Transverse colon (tissue), 4 donors: ENCODE results near the gene MET.

ENCODE experiments used
- CTCF ChIP-seq, 5 experiments: fragments of 200-600 bp in 3 of 5; fragments of 450-650 bp in 2 of 5; sonication (generic) in 3 of 5; IDR thresholded peaks; 1 replicate in 2 of 5; 2 replicates in 3 of 5; pipeline ENCODE4 v1.5.1; 2016 to 2017; ENCODE audit warnings: antibody characterized with exemption in 5 of 5, inconsistent platforms in 3 of 5, mild to moderate bottlenecking in 2 of 5, moderate library complexity in 1 of 5
- EP300 ChIP-seq: sonication (generic); formaldehyde crosslinking; IDR thresholded peaks from one replicate; pipeline ENCODE4 v1.6.1; 2017; ENCODE audit warnings: antibody characterized with exemption, low read depth
- POLR2AphosphoS5 ChIP-seq, 3 donors: sonication (generic); formaldehyde crosslinking; IDR thresholded peaks; one replicate each; pipeline ENCODE4 v1.6.1; 2016; ENCODE audit warnings: antibody characterized with exemption in 3 of 3

GRCh38 chr7:116671681-116672595 lies at the start of gene MET:
- peak in 1 of 3 donors; percentile 26 for TF ChIP-seq POLR2AphosphoS5 (IDR thresholded peaks at IDR 0.05)
- TF ChIP-seq CTCF (IDR thresholded peaks at IDR 0.05), result peak; percentile 47 to 88 (median 59)
- TF ChIP-seq EP300, result no peak
